GM21737 (cell line): ENCODE results near the gene ANK2.
A peak's percentile ranks its signal among the peaks of the same experiment; 100 is the strongest.
"Not testable (repeated sequence)": the region's sequence is repeated elsewhere in the genome, so short reads cannot be mapped to it uniquely, and the experiment has no call there.

Experiments used
- ATAC-seq: cut with Tn5 transposase; IDR thresholded peaks from one replicate; pipeline ENCODE4 v1.9.1; 2021; ENCODE audit warnings: mild to moderate bottlenecking, moderate library complexity; ENCODE audit not compliant: unreplicated experiment

The ANK2 gene

DNA sequence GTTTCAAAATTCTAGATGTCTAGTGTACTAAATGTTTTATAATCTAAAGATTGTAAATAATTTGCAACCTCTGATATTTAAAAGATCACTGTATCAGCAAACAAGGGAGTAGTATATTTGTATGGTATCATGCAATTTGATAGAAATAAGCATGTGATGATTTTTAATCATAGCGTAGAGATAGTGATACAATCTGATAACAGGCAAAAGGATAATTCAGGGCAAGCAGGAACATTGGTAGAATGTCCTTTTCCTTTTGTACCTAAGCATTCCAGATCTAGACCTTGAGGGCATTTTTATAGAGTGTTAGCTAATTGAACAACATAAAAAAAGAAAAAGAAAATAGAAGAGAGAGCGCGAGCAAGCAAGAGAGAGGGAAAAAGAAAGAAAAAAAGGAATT, 1.4 kb downstream of the ANK2 start:
- ATAC-seq: no peak

DNA sequence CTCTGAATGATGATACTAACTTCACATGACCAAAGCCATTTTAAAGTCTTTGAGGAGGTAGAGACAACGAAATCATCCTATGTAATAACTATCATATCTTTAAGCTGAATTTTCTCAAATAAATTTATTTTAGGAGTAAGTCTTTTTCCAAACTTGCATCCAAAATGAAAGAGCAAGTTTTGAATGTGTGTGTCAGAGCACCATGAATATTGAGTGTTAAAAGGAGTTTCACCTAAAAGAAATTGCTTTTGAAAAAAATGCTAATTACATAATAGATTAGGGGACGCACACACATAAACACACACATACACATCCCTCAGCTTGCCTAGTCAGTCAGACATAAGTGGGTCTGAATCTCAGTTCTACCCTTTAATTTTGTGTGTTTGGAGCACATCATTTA, 1.9 kb downstream of the ANK2 start:
- ATAC-seq: no peak

DNA sequence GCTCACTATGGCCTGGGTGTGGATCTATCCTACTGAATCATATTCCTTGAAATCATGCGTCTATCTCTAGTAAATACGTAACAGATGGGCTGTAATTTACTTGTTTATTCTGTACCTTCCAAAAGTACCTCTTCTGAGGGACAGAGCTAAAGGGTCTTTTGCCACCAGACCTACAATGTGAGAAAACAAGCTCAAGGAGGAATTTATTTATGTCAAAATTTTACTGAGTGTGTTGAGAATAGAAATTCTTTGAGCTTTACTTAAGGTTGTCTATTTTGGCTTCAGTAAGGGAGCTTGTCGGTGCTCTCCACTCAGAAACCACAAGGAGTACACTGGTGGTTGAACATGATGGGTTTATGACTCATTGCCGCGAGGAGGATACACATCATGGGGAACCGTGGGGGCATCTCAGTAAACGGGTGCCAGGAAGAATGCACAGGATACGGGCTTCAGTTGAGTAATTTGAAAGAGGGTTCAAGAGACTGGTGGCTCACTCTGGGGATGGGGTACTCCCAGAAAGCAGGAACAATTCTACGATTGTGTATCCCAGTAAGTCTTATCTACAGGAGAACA, 3.0 kb downstream of the ANK2 start:
- no peak for ATAC-seq

DNA sequence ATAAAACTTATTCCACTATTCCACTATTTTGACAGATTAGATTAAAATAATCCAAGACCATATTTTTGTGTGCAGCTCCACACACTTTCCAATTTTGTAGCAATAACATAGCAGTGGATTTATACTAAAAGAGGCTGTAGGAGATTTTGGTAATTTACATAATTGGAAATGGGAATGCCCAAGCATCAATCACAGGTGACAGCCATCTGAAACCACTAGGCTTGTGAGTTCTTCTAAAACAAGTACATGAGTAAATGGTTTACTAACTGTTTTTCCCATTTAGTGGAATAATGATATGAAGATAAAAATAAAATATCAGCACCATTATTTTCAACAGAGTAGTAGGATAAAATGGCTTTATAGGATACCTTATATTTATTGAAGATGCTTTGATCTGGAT, 4.4 kb downstream of the ANK2 start:
- ATAC-seq: no peak

DNA sequence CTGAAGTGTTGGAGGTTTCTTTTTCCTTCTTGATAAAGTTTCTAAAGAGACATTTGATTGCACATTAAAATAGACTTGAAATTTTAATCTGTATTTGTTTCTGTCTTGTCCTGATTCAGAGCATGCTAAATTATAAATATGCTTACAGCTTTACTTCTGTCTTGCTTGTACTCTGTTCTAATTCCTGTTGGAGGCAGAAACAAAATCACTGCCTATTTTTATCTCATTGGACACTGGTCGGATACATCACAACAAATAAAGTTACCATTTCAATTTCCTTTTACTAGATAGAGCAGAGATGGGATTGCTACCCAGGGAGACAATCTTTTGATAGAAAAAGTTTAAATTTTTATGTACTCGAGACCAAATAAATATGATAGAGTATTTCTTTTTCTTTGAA, 6.9 kb downstream of the ANK2 start:
- ATAC-seq: no peak

DNA sequence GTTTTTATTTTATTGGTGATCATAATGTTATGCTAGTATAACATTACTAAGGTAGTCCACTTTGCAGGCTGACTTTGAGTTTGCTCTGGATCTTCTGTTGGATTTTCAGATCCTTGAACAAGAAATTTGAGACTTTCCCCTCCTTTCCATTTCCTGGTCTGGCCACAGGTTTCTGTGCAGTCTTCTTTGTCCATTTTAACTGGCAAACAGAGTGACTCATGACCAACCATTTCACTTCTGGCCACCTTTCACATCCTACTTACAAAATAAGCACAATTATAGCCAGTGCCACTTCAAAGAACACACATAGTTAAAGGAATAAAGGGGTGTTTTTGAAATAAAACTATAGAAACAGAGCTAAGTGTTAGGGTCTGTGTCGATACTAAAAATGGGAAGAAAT, 8.4 kb downstream of the ANK2 start:
- ATAC-seq: no peak

DNA sequence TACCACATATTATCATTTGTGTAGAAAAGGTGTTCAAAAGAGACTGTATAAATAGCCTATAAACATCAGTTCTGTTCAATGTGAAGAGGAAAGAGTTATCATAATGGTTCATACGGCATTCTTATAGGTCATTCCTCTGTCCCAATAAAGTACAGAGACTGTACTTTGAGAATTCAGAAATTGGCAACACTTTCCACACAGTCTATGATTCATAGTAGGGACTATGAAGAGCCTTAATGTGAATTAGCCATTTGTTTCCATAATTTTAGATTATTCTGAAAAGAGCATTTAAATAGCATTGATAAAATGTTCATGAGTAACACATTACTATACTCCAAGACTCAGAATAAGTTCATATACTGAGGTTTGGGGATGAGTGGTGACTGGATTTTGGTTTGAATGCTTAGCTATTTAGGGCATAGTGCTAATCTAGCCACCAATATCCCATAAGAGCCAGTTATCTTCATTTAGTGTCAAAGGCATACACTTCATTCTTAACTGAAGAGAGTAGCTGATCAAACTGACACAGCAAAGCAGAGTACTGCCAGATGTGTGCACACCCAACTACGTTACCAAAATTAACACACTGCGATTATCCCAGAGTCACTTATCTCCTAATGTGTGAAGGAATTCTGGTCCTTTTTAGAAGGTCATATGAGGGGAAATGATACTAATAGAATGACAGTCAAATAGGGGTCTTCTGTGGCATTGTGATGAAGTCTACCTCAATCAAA, 10.2 kb downstream of the ANK2 start:
- no peak for ATAC-seq

DNA sequence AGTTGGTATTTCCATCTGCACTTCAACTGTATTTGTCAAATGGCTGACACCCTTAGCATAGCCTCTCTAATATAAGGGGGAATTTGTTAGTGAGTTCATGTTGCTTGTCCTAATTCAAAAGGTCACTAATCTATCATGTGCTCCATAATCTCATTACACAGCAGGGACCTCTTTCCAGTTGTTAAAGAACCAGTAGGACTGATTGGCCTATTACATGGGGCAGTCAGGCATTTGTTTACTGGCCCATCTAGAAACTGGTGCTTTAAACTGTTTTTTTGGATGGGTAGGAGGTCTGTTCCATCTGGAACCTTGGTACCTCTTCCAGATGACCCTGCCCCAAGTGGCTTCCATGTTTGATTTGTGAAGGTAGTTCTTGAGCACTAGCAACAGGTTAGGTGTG, 11.4 kb downstream of the ANK2 start:
- ATAC-seq: no peak

DNA sequence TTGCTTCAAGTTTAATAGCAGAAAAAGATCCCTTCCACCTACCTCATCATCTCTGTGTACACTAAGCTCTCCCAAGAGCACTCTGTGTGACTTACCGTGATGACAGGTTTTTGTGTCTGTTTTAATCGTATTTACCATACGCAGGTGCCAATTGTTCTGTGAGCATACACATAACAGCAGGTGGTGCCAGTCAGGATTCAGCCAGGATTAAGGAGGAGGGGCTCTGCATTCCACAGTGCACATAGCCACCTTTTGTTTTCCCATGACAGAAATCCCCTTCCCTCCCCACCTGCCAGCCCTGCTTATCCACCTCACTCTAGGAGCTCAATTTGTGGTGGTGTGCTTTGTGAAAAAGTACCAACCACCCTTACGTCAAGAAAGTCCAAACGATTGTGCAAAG, 14.8 kb downstream of the ANK2 start:
- ATAC-seq: no peak

DNA sequence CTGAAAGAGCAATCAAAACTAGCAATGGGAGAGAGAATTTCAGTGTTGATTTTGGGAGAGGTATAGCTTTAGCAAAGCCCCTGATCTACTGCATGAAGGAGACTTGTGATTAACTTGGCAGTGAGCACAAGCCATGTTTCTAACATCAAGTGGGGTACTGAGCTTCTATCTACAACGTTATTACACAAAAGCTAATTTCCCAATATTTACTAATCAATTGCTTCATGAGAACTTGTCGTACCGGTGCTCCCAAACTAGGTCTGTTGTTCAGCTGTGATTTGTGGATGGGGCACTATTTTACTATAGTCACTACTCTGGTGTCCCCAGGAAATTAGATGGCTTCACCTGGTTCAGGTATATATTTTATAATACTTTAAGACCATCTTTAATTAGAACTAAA, 16.2 kb downstream of the ANK2 start:
- no peak for ATAC-seq

DNA sequence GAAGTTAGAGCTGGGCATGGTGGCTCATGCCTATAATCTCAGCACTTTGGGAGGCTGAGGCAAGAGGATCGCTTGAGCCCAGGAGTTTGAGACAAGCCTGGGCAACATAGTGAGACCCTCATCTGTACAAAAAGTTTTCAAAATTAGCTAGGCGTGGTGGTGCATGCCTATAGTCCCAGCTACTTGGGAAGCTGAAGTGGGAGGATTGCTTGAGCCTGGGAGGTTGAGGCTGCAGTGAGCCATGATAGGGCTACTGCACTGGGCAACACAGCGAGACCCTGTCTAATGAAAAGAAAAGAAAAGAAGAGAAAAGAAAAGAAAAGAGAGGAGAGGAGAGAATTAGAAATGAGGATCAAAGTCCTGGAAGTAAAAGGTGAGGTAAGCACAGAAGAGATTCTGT, 19.3 kb downstream of the ANK2 start:
- not testable (repeated sequence) for ATAC-seq

DNA sequence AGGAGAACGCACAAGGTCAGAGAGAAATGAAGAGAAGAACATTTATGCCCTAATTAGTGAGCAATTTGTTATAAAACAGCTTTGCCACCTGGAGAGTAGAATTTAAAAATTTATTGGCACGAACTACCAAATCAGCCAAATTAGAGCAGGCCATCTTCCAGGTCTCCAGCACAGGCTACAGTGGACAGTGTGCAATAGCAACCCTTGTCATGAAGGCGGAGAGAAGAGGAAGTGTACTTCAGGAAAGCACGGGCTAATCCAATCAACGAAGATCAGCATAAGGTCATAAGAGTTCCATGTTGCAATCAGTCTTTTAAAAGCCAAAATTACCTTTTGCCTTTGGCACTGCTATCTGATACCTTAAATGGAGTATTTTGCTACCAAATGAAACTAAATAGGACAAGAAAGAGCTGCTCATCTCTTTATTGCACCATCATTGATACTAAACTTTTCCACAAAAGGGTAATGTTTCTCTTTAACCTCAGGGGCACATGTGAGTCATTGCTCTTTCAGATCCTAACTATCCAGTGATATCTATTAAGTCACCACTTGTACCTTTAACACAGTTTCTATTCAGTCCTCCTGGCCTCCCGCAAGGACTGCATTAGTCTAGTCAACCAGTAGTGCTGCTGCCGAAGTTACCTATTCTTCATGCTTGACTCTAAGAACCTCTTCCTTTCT, 19.9 kb downstream of the ANK2 start:
- no peak for ATAC-seq

DNA sequence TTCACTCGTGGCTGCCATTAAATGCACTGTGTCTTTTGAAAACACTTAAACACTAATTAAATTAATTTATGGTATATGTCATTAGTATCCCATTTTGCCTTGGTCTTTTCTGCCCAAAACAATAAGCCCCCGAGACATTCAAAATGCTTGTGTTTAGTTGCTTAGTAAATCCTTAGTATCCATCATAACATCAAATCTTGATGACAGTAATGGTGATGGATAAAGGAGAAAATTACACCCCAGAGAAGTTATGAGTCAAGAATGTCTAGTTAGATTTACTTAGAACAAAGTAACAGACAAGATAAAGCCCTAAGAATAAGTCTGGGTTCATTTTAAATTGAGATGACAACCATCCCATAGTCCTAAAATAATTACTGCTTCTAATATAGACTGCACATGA, 21.3 kb downstream of the ANK2 start:
- no peak for ATAC-seq

DNA sequence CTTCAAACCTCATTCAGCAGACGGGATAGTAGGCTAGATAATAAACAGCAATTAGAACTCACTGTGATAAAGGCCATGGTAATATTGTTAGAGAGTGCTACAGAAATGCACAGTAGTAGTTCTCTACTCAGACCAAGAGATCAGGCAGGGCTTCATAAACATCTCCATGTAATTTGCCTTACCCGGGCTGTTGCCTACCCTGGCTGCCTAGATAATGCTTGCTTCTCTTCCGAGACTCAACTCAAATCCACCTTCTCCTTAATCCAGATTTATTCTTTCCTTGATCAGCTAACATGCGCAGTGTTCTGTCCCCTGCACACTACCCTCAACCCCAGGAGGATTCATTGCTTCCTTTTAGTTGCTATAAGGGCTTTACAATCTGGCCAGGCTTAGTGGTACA, 21.8 kb downstream of the ANK2 start:
- ATAC-seq: no peak

DNA sequence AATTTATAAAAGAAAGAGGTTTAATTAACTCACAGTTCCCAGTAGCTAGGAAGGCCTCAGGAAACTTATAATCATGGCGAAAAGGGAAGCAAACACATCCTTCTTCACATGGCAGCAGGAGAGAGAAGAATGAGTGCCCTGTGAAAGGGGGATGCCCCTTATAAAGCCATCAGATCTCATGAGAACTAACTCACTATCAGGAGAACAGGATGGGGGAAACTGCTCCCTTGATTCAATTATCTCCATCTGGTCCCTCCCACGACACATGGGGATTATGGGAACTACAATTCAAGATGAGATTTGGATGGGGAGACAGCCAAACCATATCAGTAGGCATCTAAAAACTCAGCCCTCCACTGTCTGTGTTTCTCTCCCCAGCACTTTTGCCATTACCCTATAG, 22.4 kb downstream of the ANK2 start:
- no peak for ATAC-seq

DNA sequence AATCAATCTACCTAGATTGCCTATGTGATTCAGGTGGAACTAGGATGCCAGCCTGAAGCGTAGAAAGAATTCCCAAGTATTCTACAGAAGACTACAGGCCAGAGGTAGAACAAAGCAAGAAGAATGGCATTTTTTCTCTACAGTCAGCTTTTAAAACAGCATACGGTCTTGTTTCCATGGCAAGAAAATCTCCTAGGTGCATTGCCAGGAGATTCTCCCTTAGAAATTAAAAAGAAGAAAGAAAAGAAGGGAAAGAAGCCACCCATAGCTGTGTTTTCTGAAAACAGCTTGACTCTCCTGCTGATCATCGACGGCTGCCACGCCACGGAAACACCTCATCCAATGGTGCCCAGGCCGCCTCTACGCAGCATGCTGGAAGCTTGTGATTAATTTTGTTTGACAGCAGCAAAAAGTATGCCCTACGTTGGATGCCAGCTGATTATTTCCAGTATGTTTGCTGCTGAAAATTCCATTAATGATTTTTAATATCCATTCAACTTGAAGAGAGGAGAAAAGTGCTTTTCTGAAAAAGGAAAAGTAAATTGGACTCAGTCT, 24.1 kb downstream of the ANK2 start:
- no peak for ATAC-seq

DNA sequence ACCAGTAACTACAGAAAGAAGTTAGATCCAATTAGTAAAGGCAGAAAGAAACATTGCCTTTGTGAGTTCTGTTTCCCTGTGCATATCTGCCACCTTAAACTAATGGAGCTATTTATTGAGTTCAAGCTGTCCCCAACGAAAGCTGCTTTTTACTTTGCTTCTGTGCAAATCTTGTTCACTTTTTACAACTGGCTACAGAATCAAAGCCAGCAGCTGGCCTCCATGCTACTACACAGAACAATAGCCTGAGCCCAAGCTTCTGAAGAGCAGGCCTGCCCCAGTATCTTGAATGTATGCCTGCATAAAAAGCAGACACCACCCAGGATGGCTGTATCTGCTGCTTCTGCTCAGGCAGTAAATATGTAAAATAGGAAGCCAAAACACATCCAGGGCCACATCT, 28.1 kb downstream of the ANK2 start:
- ATAC-seq: no peak

DNA sequence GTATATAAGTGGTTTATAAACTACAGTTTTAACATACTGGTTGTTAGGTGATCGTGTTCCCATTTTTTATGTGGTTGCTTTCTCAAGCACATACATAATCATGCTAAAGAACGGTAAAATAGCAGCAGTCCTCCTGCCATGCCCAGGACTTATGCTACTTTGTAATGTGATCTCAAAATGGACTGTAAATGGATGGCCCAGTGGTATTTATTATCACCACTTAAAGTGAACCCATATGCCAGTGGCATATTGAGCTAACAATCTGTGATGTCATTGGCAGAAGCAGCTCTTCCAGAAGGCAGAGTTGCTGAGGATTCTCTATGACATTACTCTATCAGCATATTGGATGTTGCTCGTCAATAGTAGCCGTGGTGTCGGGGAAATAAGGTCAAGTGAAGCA, 28.6 kb downstream of the ANK2 start:
- no peak for ATAC-seq

DNA sequence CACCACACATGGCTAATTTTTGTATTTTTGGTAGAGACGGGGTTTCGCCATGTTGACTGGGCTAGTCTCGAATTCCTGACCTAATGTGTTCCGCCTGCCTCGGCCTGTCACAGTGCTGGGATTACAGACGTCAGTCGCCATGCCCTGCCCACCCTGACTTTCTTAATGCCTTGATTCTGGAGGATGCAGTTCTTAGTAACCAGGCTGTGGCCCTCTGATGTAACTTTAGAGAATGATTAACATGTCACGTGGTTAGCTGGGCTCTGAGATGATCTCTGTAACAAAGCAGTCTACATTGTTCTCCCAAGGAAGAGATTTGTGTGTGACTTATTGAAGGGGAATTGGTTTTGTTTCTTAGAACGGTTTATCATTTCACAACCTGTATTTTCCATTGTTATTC, 30.6 kb downstream of the ANK2 start:
- ATAC-seq: peak; percentile 64

DNA sequence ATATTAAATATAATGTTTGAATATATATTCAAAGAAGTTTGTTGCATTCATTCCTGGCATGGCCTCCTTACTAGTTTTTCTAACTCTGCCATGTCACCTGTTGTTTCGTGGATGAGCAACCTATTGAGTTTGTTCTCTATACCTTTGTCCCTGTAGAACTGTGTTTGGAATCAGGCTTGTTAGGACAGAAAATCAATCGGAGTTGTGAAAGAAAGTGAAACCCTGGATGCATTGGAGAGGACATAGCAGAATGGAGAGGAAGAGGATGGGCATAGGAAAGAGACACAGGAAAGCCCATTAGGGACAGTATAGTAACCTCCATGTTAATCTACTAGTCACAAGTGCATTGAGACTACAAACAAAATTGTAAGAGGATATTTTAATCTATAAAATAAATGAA, 31.2 kb downstream of the ANK2 start:
- ATAC-seq: no peak

DNA sequence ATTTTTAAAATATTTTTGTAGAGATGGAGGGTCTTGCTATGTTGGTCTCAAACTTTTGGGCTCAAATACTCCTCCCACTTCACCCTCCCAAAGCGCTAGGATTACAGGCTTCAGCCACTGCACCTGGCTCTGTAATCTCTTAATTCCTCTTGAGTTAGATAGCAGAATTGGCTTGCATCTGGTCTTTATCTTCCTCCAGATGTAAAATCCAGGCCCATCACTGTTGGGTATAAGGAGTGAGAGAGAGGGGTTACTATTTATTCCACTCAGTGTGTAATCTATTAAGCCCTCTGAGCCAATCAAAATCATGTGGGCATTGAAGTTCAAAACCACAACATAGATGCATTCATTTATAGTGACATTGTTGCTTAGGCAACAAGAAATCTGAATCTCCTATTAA, 33.9 kb downstream of the ANK2 start:
- ATAC-seq: no peak

DNA sequence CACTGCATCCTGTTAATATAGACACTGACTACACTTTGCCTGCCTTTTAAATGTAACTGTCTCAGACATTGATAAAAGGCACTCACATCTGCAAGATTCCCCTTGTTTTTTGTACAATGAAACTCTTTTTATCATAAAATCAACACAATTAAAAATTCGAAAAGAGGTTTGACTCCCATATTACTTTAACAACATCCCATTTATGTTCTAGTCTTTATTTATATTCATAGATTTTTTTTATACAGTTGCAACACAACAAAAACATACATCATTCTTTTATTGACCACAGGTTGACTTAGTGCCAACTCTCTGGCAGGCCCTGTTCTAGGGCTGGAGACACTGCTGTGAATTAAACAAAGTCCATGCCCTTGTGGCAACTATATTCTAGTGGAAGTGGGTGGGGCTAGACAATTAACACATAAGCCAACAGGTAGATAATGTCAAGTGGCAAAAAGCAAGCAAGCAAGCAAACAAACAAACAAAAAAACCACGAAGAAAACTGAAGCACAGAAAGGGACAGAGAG, 36.8 kb downstream of the ANK2 start:
- no peak for ATAC-seq
